Upper lobe of right lung (tissue), 1 donor: ENCODE measurements around the gene DMD. TPM values are rescaled to one million over a fixed set of nuclear protein-coding genes. Genes with fewer than 3 reads are reported as not detected.

Experiments
- ATAC-seq: fragments of 200-7000 bp; cut with Tn5 transposase; one replicate; pipeline ENCODE4 v1.9.1; 2020; ENCODE audit warnings: mild to moderate bottlenecking, moderate library complexity
- DNase-seq: peaks from one replicate; pipeline ENCODE4 v3.0.0-alpha.2; 2020
- H3K27ac ChIP-seq: fragments of 200-600 bp; one replicate; pipeline ENCODE4 v1.8.0; 2022
- H3K27me3 ChIP-seq: fragments of 200-600 bp; one replicate; pipeline ENCODE4 v1.8.0; 2022; ENCODE audit warnings: mild to moderate bottlenecking
- H3K36me3 ChIP-seq: fragments of 200-600 bp; one replicate; pipeline ENCODE4 v1.8.0; 2022
- H3K4me1 ChIP-seq: fragments of 200-600 bp; one replicate; pipeline ENCODE4 v1.8.0; 2022
- H3K4me3 ChIP-seq: fragments of 200-600 bp; one replicate; pipeline ENCODE4 v1.8.0; 2022; ENCODE audit warnings: mild to moderate bottlenecking
- H3K9me3 ChIP-seq: fragments of 200-600 bp; one replicate; pipeline ENCODE4 v1.8.0; 2022
- intact Hi-C: fragments of 100-400 bp; cut with DNase I; formaldehyde crosslinking; loops from one replicate; pipeline ENCODE4 v1.11.0; 2022
- total RNA-seq: library from RNA; stranded (reverse); fragmentation: NEBNext Ultra II Directional; extraction: Animal tissue kit (Norgen Biotek cat#: 25700); gene quantifications from one replicate; pipeline ENCODE4 v1.2.1, GENCODE V29; 2021
- TF ChIP-seq, protein P1 (sequence below): fragments of 200-600 bp; IDR thresholded peaks from one replicate; pipeline ENCODE4 v1.8.0; 2022; ENCODE audit warnings: antibody characterized with exemption
- donor health status: DM: no; HTN: yes; CAD: no; lungs with severe emphysema.

DMD gene
- total RNA-seq, 1 donor from 2014 or later, result 24.7 TPM

DNA sequence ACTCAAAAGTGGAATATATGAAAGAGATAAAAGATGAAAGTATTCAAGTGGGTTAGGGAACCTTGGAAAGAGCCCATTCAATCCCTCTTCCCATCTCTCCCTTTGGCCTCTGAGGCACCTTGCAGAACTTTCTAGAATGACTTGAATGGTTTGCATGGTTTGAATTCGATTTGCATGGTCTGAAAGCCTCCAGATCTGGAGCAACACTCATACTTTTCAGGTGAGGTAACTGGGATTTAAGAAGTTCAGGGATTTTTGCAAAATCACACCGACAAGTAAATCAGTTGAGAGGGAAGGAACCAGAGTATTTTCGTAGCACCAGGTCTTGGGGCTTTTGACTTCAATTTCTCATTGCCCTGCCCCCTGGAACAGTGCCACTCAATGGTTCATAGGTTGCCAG lies 1663.5 kb downstream of the DMD start:
- TF ChIP-seq, protein P1, sequence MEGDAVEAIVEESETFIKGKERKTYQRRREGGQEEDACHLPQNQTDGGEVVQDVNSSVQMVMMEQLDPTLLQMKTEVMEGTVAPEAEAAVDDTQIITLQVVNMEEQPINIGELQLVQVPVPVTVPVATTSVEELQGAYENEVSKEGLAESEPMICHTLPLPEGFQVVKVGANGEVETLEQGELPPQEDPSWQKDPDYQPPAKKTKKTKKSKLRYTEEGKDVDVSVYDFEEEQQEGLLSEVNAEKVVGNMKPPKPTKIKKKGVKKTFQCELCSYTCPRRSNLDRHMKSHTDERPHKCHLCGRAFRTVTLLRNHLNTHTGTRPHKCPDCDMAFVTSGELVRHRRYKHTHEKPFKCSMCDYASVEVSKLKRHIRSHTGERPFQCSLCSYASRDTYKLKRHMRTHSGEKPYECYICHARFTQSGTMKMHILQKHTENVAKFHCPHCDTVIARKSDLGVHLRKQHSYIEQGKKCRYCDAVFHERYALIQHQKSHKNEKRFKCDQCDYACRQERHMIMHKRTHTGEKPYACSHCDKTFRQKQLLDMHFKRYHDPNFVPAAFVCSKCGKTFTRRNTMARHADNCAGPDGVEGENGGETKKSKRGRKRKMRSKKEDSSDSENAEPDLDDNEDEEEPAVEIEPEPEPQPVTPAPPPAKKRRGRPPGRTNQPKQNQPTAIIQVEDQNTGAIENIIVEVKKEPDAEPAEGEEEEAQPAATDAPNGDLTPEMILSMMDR, result no peak
- H3K4me1 ChIP-seq, result no peaks in the 10 kb centered on the region
- no peak for DNase-seq
- H3K27me3 ChIP-seq, result no peaks in the 10 kb centered on the region
- H3K9me3 ChIP-seq, result no peaks in the 10 kb centered on the region
- no peaks in the 10 kb centered on the region for H3K36me3 ChIP-seq
- H3K27ac ChIP-seq, result no peak overlapping the region
- no peak for ATAC-seq
- H3K4me3 ChIP-seq, result no peak overlapping the region
- intact Hi-C loops, result no loop called here

DNA sequence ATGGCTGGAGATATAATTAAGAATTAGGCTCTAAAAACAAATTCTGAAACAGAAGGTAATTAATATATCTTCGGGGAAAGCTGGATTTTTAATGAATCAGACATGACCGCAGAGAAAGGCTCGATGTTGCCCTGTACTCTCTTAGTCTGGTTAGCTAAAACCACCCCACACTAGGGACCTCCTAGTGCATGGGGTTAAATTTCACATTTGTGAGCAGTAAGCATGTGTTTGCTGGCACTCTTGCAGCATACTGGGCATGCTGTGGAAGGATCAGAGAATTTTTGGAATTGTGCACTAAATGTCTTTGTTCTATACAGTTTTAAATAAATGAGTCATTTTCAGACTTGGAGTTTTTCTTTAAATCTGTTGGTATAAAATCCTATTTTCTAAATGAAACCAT lies 1663.9 kb downstream of the DMD start:
- H3K27me3 ChIP-seq, result no peaks in the 10 kb centered on the region
- no peaks in the 10 kb centered on the region for H3K9me3 ChIP-seq
- H3K4me3 ChIP-seq, result no peak overlapping the region
- no peak for ATAC-seq
- no peak for DNase-seq
- H3K4me1 ChIP-seq, result no peaks in the 10 kb centered on the region
- TF ChIP-seq, protein P1, result no peak
- no peaks in the 10 kb centered on the region for H3K36me3 ChIP-seq
- intact Hi-C loops, result no loop called here
- H3K27ac ChIP-seq, result no peak overlapping the region

DNA sequence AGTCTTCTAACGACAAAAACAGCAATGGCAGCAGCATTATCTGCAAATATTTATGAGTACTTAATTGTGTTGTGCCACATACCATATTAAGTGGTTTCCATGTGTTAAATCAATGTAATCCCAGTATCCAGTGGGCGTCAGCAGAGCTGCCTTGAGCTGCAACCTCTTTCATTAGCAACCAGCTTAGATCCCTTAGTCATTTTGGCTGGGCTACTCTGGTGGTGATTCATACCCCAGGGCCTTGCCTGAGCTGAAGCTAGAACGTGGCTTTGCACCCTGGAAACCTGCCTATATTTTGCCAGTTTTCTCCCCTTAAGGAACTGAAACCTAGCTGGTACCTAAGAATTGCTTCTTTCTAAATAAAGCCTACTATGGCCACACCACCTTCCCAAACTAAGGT lies 1665.2 kb downstream of the DMD start:
- H3K27me3 ChIP-seq, result no peaks in the 10 kb centered on the region
- ATAC-seq (no peak), DNase-seq (no peak)
- TF ChIP-seq, protein P1, result no peak
- H3K4me3 ChIP-seq, result no peak overlapping the region
- H3K4me1 ChIP-seq, result no peaks in the 10 kb centered on the region
- intact Hi-C loops, result no loop called here
- H3K27ac ChIP-seq, result no peak overlapping the region
- H3K36me3 ChIP-seq, result no peaks in the 10 kb centered on the region
- no peaks in the 10 kb centered on the region for H3K9me3 ChIP-seq

DNA sequence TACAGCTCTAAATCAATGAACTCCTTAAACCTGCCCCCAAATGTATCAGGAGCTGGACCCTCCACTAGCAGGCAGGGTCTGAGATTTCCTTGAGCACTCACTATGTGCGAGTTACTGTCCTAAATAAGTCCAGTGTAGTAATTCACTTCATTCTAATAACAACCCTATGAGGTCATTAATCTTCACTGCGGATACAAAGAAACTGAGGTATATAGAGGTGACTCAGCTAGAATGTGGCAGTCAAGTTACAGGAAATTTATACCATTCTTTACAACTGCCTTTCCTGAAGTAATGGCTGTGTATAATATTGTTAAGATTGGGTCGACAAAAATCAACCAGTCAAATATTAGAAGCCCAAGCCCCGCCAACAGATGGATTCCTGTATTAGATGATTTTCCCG lies 1665.6 kb downstream of the DMD start:
- Histone ChIP-seq H3K9me3 (no peaks in the 10 kb centered on the region), H3K4me1 (no peaks in the 10 kb centered on the region), H3K4me3 (no peak overlapping the region), H3K36me3 (no peaks in the 10 kb centered on the region), H3K27ac (no peak overlapping the region), H3K27me3 (no peaks in the 10 kb centered on the region)
- no peak for DNase-seq
- intact Hi-C loops, result no loop called here
- no peak for ATAC-seq
- TF ChIP-seq, protein P1, result no peak

DNA sequence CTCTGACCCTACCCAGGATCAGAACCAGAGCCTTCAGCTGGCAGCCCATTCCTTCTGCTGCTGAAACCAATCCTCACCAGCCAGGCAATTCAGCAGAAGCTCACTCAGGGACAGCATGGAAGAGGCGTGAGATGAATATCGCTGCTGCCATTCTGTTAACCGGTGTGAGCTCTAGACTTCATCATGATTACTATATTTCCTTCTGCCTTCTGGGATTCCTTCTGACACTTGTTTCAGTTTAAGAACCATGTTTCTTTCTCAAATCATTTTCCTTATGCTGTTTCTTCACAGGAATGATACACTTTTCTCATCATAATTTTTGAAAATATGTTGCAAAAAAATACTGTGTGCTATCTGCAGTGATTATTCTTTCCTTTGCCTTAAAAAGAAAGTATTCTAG lies 1666.2 kb downstream of the DMD start:
- Histone ChIP-seq H3K4me1 (no peaks in the 10 kb centered on the region), H3K36me3 (no peaks in the 10 kb centered on the region), H3K9me3 (no peaks in the 10 kb centered on the region), H3K4me3 (no peak overlapping the region), H3K27ac (no peak overlapping the region), H3K27me3 (no peaks in the 10 kb centered on the region)
- DNase-seq, result no peak
- intact Hi-C loops, result no loop called here
- ATAC-seq, result no peak
- TF ChIP-seq, protein P1, result no peak

DNA sequence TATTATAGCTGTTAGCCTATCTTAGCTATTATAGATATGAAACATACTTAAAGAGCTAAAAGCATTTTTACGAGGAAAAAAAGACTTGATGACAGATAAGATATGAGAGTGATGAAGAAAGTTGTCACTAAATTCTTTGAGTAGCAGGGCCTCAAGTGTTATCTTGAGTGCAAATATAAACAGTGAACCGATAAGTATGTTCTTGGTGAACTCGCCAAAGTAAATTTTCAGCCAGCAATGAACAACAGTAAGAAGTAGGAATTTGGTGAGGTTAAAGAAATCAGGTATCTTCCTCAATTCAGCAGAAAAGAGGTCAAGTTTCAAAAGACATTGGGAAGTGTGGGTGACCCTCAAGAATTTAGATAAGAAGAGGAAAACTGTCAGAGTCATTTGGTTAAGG lies 1667.7 kb downstream of the DMD start:
- TF ChIP-seq, protein P1, result no peak

More for the DNA sequence above, 1667.7 kb downstream of the DMD start:
- no peaks in the 10 kb centered on the region for H3K27me3 ChIP-seq
- H3K27ac ChIP-seq, result no peak overlapping the region
- H3K4me1 ChIP-seq, result no peaks in the 10 kb centered on the region
- no peak for DNase-seq
- H3K4me3 ChIP-seq, result no peak overlapping the region
- H3K36me3 ChIP-seq, result no peaks in the 10 kb centered on the region
- H3K9me3 ChIP-seq, result no peaks in the 10 kb centered on the region
- ATAC-seq, result no peak
- intact Hi-C loops, result no loop called here
